ENCODE measurements around the gene EPHB3.

- TF ChIP-seq CTCF (IDR thresholded peaks at IDR 0.05; ENCODE audit: low read length) (no peak), EZH2 (IDR thresholded peaks at IDR 0.05; ENCODE audit: borderline replicate concordance, low read length) (no peak)
These were observed 34.1 kb downstream of the EPHB3 start for GRCh38 chr3:184595726-184596125.

Data from OCI-LY1 (cell line).